IPS-20b (cell line): ENCODE data around the gene FEZ2.

Source experiments
- H3K27ac ChIP-seq: one replicate; pipeline ENCODE4 v1.5.1; 2013; ENCODE audit warnings: low read length
- H3K27me3 ChIP-seq: 2 replicates; pipeline ENCODE4 v1.6.1; 2013; ENCODE audit warnings: mild to moderate bottlenecking, low read length, inconsistent platforms; ENCODE audit not compliant: insufficient read depth
- H3K36me3 ChIP-seq: 2 replicates; pipeline ENCODE4 v1.6.1; 2013; ENCODE audit warnings: low read depth, mild to moderate bottlenecking, inconsistent platforms, low read length, moderate library complexity; ENCODE audit not compliant: insufficient read depth
- H3K4me1 ChIP-seq: 2 replicates; pipeline ENCODE4 v1.6.1; 2013; ENCODE audit warnings: mild to moderate bottlenecking, control low read depth, inconsistent platforms, low read length, moderate library complexity; ENCODE audit not compliant: insufficient read depth
- H3K4me3 ChIP-seq: 2 replicates; pipeline ENCODE4 v1.5.1; 2013; ENCODE audit warnings: mild to moderate bottlenecking, low read length, inconsistent platforms
- H3K9ac ChIP-seq: 2 replicates; pipeline ENCODE4 v1.6.1; 2013; ENCODE audit warnings: low read depth, mild to moderate bottlenecking, inconsistent platforms, low read length, moderate library complexity
- H3K9me3 ChIP-seq: 2 replicates; pipeline ENCODE4 v1.6.1; 2013; ENCODE audit warnings: mild to moderate bottlenecking, low read depth, low read length, inconsistent platforms; ENCODE audit not compliant: insufficient read depth

The FEZ2 gene, protein sequence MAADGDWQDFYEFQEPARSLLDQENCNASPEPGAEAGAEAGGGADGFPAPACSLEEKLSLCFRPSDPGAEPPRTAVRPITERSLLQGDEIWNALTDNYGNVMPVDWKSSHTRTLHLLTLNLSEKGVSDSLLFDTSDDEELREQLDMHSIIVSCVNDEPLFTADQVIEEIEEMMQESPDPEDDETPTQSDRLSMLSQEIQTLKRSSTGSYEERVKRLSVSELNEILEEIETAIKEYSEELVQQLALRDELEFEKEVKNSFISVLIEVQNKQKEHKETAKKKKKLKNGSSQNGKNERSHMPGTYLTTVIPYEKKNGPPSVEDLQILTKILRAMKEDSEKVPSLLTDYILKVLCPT

DNA sequence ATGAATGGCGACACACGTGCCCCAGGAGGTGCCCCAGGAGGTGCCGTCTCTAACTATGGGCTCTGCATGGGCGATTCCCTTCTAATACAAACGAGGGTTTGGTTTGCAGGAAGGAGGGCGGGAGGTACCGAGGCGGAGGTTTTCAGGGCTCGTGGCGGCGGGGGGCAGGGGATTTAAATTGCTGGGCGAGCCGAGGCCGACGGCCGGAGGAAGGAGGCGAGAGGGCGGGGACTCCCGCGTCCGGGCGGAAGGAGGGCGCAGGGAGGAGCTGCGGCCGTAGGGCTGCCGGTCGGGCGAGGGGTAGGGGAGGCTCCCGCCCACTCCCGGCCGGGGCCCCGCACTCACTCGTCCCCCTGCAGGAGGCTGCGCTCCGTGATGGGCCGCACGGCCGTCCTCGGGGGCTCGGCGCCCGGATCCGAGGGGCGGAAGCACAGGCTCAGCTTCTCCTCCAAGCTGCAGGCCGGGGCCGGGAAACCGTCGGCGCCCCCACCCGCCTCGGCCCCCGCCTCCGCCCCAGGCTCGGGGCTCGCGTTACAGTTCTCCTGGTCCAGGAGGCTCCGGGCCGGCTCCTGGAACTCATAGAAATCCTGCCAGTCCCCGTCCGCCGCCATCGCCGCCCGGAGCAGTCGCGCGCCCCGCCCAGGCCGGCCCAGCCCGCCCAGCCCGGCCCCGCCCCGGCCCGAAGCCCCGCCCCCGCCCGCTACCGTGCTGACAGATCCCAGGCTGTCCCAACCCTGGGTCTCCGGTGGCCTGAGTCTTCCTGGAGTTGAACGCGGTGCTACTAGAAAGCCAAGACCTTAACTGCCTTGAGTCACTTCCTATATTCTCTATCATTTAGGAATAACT, at the start of gene FEZ2:
Gene FEZ2 (minus strand): TSS at position 637 of the 846 bp plus-strand sequence. CDS start 26 bp downstream, at position 611.
- H3K9me3 ChIP-seq, result no peaks in the 10 kb centered on the region
- no peaks in the 10 kb centered on the region; the same call in 1 of the 2 replicates for H3K36me3 ChIP-seq
- peaks cover 35% of the 10 kb centered on the region for H3K27me3 ChIP-seq
- no peak within 1 kb of the TSS for H3K27ac ChIP-seq
- peaks cover 12% of the 10 kb centered on the region; the same call in 1 of the 2 replicates for H3K4me1 ChIP-seq
- peak within 1 kb of the TSS; percentile 85 for H3K4me3 ChIP-seq
- peak within 1 kb of the TSS; percentile 64; the same call in 1 of the 2 replicates for H3K9ac ChIP-seq

DNA sequence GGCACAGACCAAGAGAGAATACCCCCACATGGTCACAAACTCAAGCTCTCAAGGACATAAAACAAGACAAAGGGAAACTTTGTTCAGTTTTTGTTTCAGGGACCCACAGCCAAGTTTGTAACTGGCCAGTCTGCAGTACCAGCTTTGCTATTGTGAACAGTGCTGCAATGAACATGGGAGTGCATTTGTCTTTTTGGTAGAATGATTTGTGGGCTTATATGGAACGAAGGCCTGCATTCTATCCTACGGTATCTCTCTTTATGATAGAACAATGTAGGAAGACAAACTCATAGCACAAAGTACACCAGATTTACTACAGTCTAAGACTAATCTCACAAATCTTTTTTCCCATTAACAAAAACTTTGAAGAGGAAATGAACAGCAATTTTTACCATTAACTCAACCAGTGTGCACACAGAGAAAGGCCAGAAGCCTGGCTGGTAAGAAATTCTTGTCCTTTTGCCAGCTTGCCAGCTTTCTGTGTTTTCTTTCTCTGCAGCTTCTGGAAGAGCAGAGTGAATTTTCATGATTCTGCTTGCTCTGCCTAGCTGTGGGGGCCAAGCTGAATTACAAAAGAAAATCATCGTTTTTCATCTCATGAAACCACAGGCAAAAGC, 37.1 kb upstream of the FEZ2 start:
- Histone ChIP-seq H3K4me1 (no peaks in the 10 kb centered on the region), H3K4me3 (no peak overlapping the region), H3K9ac (no peak overlapping the region), H3K36me3 (no peaks in the 10 kb centered on the region), H3K27me3 (no peaks in the 10 kb centered on the region), H3K9me3 (peaks cover 14% of the 10 kb centered on the region), H3K27ac (no peak overlapping the region)

DNA sequence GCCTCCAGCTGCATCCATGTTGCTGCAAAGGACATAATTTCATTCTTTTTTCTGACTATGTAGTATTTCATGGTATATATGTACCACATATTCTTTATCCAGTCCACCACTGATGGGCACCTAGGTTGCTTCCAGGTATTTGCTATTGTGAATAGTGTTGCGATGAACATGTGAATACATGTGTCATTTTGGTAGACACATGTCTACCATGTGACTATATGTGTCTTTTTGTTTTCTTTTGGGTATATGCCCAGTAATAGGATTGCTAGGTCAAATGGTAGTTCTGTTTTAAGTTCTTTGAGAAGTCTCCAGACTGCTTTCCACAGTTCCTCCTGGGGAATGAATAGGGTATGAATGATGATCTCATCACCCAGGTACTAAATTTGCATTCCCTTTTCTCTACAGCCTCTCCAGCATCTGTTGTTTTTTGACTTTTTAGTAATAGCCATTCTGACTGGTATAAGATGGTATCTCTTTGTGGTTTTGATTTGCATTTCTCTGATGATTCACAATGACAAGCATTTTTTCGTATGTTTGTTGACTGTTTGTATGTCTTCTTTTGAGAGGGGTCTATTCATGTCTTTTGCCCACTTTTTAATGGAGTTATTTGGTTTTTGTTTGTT, 35.6 kb upstream of the FEZ2 start:
- Histone ChIP-seq H3K9me3 (peaks cover 14% of the 10 kb centered on the region), H3K4me1 (no peaks in the 10 kb centered on the region), H3K4me3 (no peak overlapping the region), H3K36me3 (no peaks in the 10 kb centered on the region), H3K27ac (no peak overlapping the region), H3K27me3 (no peaks in the 10 kb centered on the region), H3K9ac (no peak overlapping the region)

DNA sequence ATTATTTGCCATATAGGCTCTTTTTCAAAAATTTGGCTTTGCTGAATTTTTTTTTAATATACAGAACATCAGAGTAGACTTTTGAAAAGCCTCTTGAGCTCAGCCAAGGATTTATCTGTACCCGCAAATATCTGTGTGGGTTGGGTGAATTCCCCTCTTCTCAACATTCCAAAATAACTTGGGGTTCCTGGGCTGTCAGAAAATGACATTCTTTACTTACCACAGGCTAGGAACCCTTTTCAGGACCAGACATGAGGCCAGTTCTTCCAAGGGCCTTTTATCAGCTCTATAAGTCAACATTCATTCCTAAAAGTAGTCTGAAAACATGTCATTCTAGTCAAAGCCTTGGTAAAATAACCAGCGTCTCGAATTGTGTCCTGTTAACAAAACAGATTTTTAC, 28.8 kb upstream of the FEZ2 start:
- Histone ChIP-seq H3K27me3 (no peaks in the 10 kb centered on the region), H3K4me3 (no peak overlapping the region), H3K9me3 (peaks cover 24% of the 10 kb centered on the region), H3K4me1 (no peaks in the 10 kb centered on the region), H3K27ac (no peak overlapping the region), H3K36me3 (no peaks in the 10 kb centered on the region), H3K9ac (no peak overlapping the region)

DNA sequence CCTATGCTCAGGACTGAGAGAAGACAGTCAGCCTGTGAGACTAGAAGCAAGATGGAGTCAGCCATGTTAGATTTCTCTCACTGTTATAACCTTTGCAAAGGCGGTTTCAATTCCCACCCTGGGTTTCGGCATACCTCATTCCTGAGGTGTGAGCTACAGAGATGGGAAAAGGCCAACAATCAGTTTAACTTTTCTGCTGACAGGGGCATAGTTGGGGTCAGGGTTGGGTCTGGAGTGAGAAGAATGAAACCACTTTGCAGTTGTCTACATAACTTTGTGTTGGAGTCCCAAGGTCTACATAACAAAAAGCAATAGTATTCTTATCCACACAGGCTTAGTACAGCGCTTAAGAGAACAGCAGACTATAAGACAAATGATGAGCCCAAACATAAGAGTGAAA, 28.1 kb upstream of the FEZ2 start:
- no peak overlapping the region for H3K4me3 ChIP-seq
- H3K27me3 ChIP-seq, result no peaks in the 10 kb centered on the region
- peaks cover 19% of the 10 kb centered on the region for H3K9me3 ChIP-seq
- no peak overlapping the region for H3K9ac ChIP-seq
- H3K36me3 ChIP-seq, result no peaks in the 10 kb centered on the region
- H3K27ac ChIP-seq, result no peak overlapping the region
- H3K4me1 ChIP-seq, result no peaks in the 10 kb centered on the region

DNA sequence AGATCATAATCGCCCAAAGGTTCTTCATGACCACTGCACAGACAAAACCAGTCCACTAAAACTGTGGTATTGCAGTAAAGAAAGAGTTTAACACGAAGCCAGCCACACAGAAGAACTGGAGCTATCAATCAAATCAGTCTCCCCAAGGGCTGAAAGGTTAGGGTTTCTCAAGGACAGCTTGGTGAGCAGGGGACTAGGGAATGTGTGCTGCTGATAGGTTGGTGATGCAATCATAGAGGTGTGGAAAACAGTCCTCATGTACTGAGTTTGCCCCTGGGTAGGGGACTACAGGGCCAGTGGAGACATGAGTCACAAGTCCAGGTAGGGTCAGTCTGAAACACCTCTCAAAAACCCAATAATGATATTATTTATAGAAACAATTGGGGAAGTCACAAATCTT, 27.3 kb upstream of the FEZ2 start:
- Histone ChIP-seq H3K9ac (no peak overlapping the region), H3K27me3 (no peaks in the 10 kb centered on the region), H3K4me1 (no peaks in the 10 kb centered on the region; the same call in 1 of the 2 replicates), H3K27ac (no peak overlapping the region), H3K9me3 (peaks cover 11% of the 10 kb centered on the region; the same call in 1 of the 2 replicates), H3K4me3 (no peak overlapping the region), H3K36me3 (no peaks in the 10 kb centered on the region)

DNA sequence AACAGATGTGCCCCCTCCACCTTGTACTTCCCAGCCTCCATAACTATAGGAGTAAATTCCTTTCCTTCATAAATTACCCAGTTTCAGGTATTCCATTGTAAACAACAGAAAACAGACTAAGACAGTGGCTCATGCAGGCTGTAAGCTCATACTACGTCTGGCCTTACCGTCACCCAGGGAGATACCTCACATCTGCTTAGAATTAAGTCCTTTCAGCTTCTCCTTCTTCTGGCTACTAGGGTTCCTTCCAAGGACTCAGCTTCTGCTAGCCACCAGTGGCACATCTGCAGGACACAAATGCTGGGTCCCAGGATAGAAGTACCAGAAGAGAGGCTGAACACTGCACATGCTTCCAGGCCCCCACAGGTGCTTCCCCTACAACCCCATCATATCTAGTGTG, 22.4 kb upstream of the FEZ2 start:
- Histone ChIP-seq H3K4me1 (peaks cover 24% of the 10 kb centered on the region), H3K36me3 (no peaks in the 10 kb centered on the region), H3K4me3 (no peak overlapping the region), H3K27ac (no peak overlapping the region), H3K27me3 (no peaks in the 10 kb centered on the region), H3K9ac (no peak overlapping the region), H3K9me3 (peaks cover 4% of the 10 kb centered on the region; the same call in 1 of the 2 replicates)

DNA sequence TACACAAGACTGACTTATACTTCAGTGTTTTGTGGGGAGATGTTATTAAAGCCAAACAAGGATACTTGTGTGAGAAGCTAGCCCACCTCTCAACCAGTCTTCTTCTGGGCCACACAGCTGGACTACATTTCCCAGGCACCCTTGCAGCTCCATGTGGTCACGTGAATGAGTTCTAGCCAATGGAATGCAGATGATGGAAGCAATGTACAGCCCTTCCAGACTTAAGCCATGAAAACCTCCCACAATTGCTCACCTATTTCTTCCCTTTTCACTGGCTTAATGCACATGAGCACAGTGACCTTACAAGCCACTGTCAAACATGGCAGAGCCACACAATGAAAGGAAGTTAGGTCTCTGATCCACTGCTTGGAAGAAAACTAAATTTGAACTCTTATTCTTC, 20.4 kb upstream of the FEZ2 start:
- H3K4me1 ChIP-seq, result peaks cover 29% of the 10 kb centered on the region
- H3K36me3 ChIP-seq, result no peaks in the 10 kb centered on the region
- no peaks in the 10 kb centered on the region for H3K9me3 ChIP-seq
- H3K4me3 ChIP-seq, result no peak overlapping the region
- H3K9ac ChIP-seq, result no peak overlapping the region
- no peaks in the 10 kb centered on the region for H3K27me3 ChIP-seq
- no peak overlapping the region for H3K27ac ChIP-seq

DNA sequence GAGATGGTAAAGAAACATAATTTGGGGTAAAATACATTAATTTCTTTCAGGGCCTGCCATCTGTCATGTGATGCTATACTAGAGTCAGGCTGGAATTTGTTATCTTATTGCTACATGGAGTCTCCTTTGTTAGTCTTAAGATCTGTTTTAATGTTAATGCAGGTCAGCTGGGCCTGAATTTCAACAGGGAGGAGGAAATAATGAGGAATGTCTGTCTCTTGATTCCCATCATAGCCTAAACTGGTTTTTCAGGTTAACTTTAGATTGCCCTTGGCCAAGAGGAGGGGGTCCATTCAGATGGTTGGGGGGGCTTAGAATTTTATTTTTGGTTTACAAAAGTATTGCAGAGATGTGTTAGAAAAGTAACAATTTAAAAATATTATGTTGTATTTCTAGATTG, 19.0 kb upstream of the FEZ2 start:
- no peaks in the 10 kb centered on the region for H3K36me3 ChIP-seq
- peak overlapping the region; percentile 30 for H3K27ac ChIP-seq

DNA sequence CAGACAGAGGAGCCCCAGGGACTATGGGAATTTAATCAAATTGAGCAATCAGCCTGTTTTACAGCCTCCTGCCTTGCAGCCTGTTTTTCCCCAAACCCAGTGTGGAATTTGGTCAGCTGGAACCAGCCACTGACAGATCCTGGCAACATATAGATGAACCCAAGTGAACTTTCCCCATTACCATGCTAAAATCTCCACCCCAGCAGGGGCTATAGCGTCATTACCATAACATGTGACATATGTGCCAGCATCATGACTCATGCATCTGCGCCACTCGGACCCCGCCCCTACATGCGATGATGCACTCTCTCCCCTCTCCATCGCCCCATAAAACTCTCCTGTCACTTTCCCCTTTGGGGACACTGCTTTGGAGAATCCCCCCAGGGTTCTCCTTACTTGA, 17.3 kb upstream of the FEZ2 start:
- no peaks in the 10 kb centered on the region for H3K9me3 ChIP-seq
- no peaks in the 10 kb centered on the region for H3K36me3 ChIP-seq
- H3K4me1 ChIP-seq, result peaks cover 32% of the 10 kb centered on the region
- no peaks in the 10 kb centered on the region for H3K27me3 ChIP-seq
- H3K27ac ChIP-seq, result no peak overlapping the region
- no peak overlapping the region for H3K9ac ChIP-seq
- no peak overlapping the region for H3K4me3 ChIP-seq

More for the DNA sequence above, 19.0 kb upstream of the FEZ2 start:
- Histone ChIP-seq H3K4me1 (peaks cover 32% of the 10 kb centered on the region), H3K9me3 (no peaks in the 10 kb centered on the region), H3K27me3 (no peaks in the 10 kb centered on the region), H3K4me3 (peak overlapping the region; percentile 12; the same call in 1 of the 2 replicates), H3K9ac (no peak overlapping the region)

DNA sequence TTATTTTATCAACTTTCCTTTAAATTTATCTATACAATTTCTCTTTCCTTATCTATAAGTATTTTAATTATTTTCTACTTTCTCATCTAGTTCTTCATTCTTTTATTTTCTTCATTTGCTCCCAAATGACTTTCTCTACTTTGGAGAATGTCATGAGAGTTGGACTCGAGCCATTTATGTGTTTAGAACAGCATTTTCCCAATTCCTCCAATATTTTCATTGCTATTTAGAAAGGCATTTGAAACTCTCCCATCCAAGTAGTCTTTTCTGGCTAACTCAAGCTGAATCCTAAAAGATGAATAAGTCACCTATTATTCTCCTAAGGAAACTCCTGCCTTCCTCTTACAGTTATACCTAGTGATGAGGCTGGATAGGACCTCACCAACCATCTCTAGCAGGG, 15.8 kb upstream of the FEZ2 start:
- Histone ChIP-seq H3K4me3 (no peak overlapping the region), H3K27ac (no peak overlapping the region), H3K4me1 (peaks cover 30% of the 10 kb centered on the region)

More for the DNA sequence above, 15.8 kb upstream of the FEZ2 start:
- Histone ChIP-seq H3K9me3 (no peaks in the 10 kb centered on the region), H3K9ac (no peak overlapping the region), H3K36me3 (no peaks in the 10 kb centered on the region), H3K27me3 (no peaks in the 10 kb centered on the region)
